Vagina (tissue), 2 donors: ENCODE results near the gene CHMP4B.

ENCODE experiments used
- CTCF ChIP-seq, 3 experiments: fragments of 450-650 bp in 2 of 3; fragments of 200-600 bp in 1 of 3; sonication (generic) in 1 of 3; IDR thresholded peaks; one replicate each; pipeline ENCODE4 v1.5.1; 2017 to 2019; ENCODE audit warnings: antibody characterized with exemption in 3 of 3, mild to moderate bottlenecking in 2 of 3, moderate library complexity in 2 of 3
- POLR2A ChIP-seq, 2 donors: fragments of 450-650 bp; IDR thresholded peaks; one replicate each; pipeline ENCODE4 v1.6.1; 2017; ENCODE audit warnings: antibody characterized with exemption in 2 of 2, mild to moderate bottlenecking in 2 of 2, moderate library complexity in 2 of 2
- POLR2AphosphoS5 ChIP-seq, 2 donors: sonication (generic); formaldehyde crosslinking; IDR thresholded peaks; one replicate each; pipeline ENCODE4 v1.9.0; 2017; ENCODE audit warnings: antibody characterized with exemption in 2 of 2, mild to moderate bottlenecking in 2 of 2, low read depth in 1 of 2; ENCODE audit not compliant: insufficient read depth in 1 of 2

- no peak for TF ChIP-seq CTCF (IDR thresholded peaks at IDR 0.05)
- no peak for TF ChIP-seq POLR2A (IDR thresholded peaks at IDR 0.05)
- TF ChIP-seq POLR2AphosphoS5 (IDR thresholded peaks at IDR 0.05; ENCODE audit: insufficient read depth in 1 of 2, low read depth in 1 of 2): no peak
Observed at GRCh38 chr20:33827109-33827508, 16.0 kb downstream of the CHMP4B start.
